MM.1S (cell line): ENCODE measurements around the gene PKDCC.

Experiments used
- DNase-seq: peaks from one replicate; pipeline ENCODE4 v3.0.0-alpha.2; 2015
- H2AFZ ChIP-seq: fragments of 300-600 bp; sonication (generic); 2 replicates; pipeline ENCODE4 v1.6.0; 2016; ENCODE audit warnings: antibody characterized with exemption, low read length
- H3F3A ChIP-seq: fragments of 300-600 bp; sonication (generic); 2 replicates; pipeline ENCODE4 v1.6.1; 2016; ENCODE audit warnings: mild to moderate bottlenecking, antibody characterized with exemption, low read length, moderate library complexity, mixed read lengths; ENCODE audit not compliant: insufficient read depth
- H3K27ac ChIP-seq: fragments of 300-600 bp; sonication (generic); 2 replicates; pipeline ENCODE4 v1.5.1; 2016; ENCODE audit warnings: mild to moderate bottlenecking, low read length
- H3K27me3 ChIP-seq: fragments of 300-600 bp; sonication (generic); replicated peaks from 2 replicates; pipeline ENCODE4 v1.6.0; 2016; ENCODE audit warnings: low read length; ENCODE audit not compliant: insufficient read depth
- H3K36me3 ChIP-seq: fragments of 300-600 bp; sonication (generic); replicated peaks from 2 replicates; pipeline ENCODE4 v1.6.1; 2016; ENCODE audit warnings: mild to moderate bottlenecking, low read length, mixed read lengths; ENCODE audit not compliant: insufficient read depth
- H3K4me1 ChIP-seq: fragments of 300-600 bp; sonication (generic); 2 replicates; pipeline ENCODE4 v1.6.1; 2016; ENCODE audit warnings: low read length, mixed read lengths
- H3K4me2 ChIP-seq: fragments of 300-600 bp; sonication (generic); 2 replicates; pipeline ENCODE4 v1.6.0; 2016; ENCODE audit warnings: low read depth, low read length
- H3K4me3 ChIP-seq: fragments of 300-600 bp; sonication (generic); 2 replicates; pipeline ENCODE4 v1.5.1; 2016; ENCODE audit warnings: low read length, mixed read lengths
- H3K79me2 ChIP-seq: fragments of 300-600 bp; sonication (generic); 2 replicates; pipeline ENCODE4 v1.6.1; 2016; ENCODE audit warnings: mixed run types, low read length, mixed read lengths
- H3K9ac ChIP-seq: fragments of 300-600 bp; sonication (generic); 2 replicates; pipeline ENCODE4 v1.6.1; 2016; ENCODE audit warnings: low read length, mixed read lengths
- H3K9me2 ChIP-seq: fragments of 300-600 bp; sonication (generic); replicated peaks from 2 replicates; pipeline ENCODE4 v1.6.1; 2016; ENCODE audit warnings: mild to moderate bottlenecking, low read length, mixed read lengths; ENCODE audit not compliant: insufficient read depth
- H3K9me3 ChIP-seq: fragments of 300-600 bp; sonication (generic); replicated peaks from 2 replicates; pipeline ENCODE4 v1.6.1; 2016; ENCODE audit warnings: mild to moderate bottlenecking, low read length, mixed read lengths; ENCODE audit not compliant: insufficient read depth
- H4K20me1 ChIP-seq: fragments of 300-600 bp; sonication (generic); 2 replicates; pipeline ENCODE4 v1.6.1; 2016; ENCODE audit warnings: mild to moderate bottlenecking, low read length, moderate library complexity, mixed read lengths; ENCODE audit not compliant: insufficient read depth
- CTCF ChIP-seq: fragments of 300-600 bp; sonication (generic); IDR thresholded peaks from 2 replicates; pipeline ENCODE4 v1.5.1; 2016; ENCODE audit warnings: antibody characterized with exemption, low read length, mixed read lengths
- EZH2 ChIP-seq: fragments of 300-600 bp; sonication (generic); optimal IDR thresholded peaks from 2 replicates; pipeline ENCODE3; 2017; ENCODE audit warnings: low read depth, mild to moderate bottlenecking, antibody characterized with exemption, low read length, mixed read lengths
- EZH2phosphoT487 ChIP-seq: fragments of 300-600 bp; sonication (generic); IDR thresholded peaks from 2 replicates; pipeline ENCODE4 v1.6.1; 2018; ENCODE audit warnings: antibody characterized with exemption, low read length

Gene PKDCC

GRCh38 chr2:42071791-42072190 lies 24.0 kb downstream of the PKDCC start:
- no peaks in the 10 kb centered on the region for H3K27me3 ChIP-seq
- H2AFZ ChIP-seq, result no peak overlapping the region
- H3F3A ChIP-seq, result no peaks in the 10 kb centered on the region
- H3K9ac ChIP-seq, result no peak overlapping the region
- no peaks in the 10 kb centered on the region for H4K20me1 ChIP-seq
- no peaks in the 10 kb centered on the region for H3K79me2 ChIP-seq
- no peaks in the 10 kb centered on the region for H3K4me1 ChIP-seq
- no peak overlapping the region for H3K27ac ChIP-seq
- no peak for TF ChIP-seq EZH2phosphoT487
- H3K4me3 ChIP-seq, result no peak overlapping the region
- no peaks in the 10 kb centered on the region for H3K9me3 ChIP-seq
- H3K4me2 ChIP-seq, result no peak overlapping the region
- H3K36me3 ChIP-seq, result no peaks in the 10 kb centered on the region
- no peaks in the 10 kb centered on the region for H3K9me2 ChIP-seq
- no peak for DNase-seq

- Histone ChIP-seq H2AFZ (no peak overlapping the region), H3K79me2 (no peaks in the 10 kb centered on the region), H3K4me2 (no peak overlapping the region)
Observed at GRCh38 chr2:42072349-42073118, 24.7 kb downstream of the PKDCC start.

GRCh38 chr2:42073739-42074503 lies 26.1 kb downstream of the PKDCC start:
- H3K4me1 ChIP-seq, result no peaks in the 10 kb centered on the region
- no peaks in the 10 kb centered on the region for H3K36me3 ChIP-seq
- no peak overlapping the region for H3K4me2 ChIP-seq
- H3K27ac ChIP-seq, result no peak overlapping the region
- H4K20me1 ChIP-seq, result no peaks in the 10 kb centered on the region
- no peaks in the 10 kb centered on the region for H3F3A ChIP-seq
- H3K27me3 ChIP-seq, result no peaks in the 10 kb centered on the region
- no peak overlapping the region for H3K4me3 ChIP-seq
- DNase-seq, result no peak
- H2AFZ ChIP-seq, result no peak overlapping the region
- H3K9me2 ChIP-seq, result no peaks in the 10 kb centered on the region
- H3K9ac ChIP-seq, result no peak overlapping the region
- no peaks in the 10 kb centered on the region for H3K79me2 ChIP-seq
- no peaks in the 10 kb centered on the region for H3K9me3 ChIP-seq
- TF ChIP-seq EZH2phosphoT487 (no peak), CTCF (no peak), EZH2 (no peak)

More at GRCh38 chr2:42072349-42073118, 24.7 kb downstream of the PKDCC start:
- Histone ChIP-seq H3K27me3 (no peaks in the 10 kb centered on the region), H3K4me3 (no peak overlapping the region), H3K27ac (no peak overlapping the region), H3F3A (no peaks in the 10 kb centered on the region), H4K20me1 (no peaks in the 10 kb centered on the region), H3K4me1 (no peaks in the 10 kb centered on the region), H3K9me2 (no peaks in the 10 kb centered on the region), H3K36me3 (no peaks in the 10 kb centered on the region), H3K9me3 (no peaks in the 10 kb centered on the region), H3K9ac (no peak overlapping the region)
- no peak for DNase-seq
- TF ChIP-seq EZH2phosphoT487 (no peak), CTCF (no peak), EZH2 (no peak)

GRCh38 chr2:42074661-42075060 lies 26.8 kb downstream of the PKDCC start:
- H3K9ac ChIP-seq, result no peak overlapping the region
- no peak overlapping the region for H3K4me3 ChIP-seq
- H3K4me2 ChIP-seq, result no peak overlapping the region
- DNase-seq, result no peak
- H4K20me1 ChIP-seq, result no peaks in the 10 kb centered on the region
- H3F3A ChIP-seq, result no peaks in the 10 kb centered on the region
- H3K4me1 ChIP-seq, result no peaks in the 10 kb centered on the region
- TF ChIP-seq EZH2 (no peak), EZH2phosphoT487 (no peak), CTCF (no peak)
- H3K9me3 ChIP-seq, result no peaks in the 10 kb centered on the region
- H3K79me2 ChIP-seq, result no peaks in the 10 kb centered on the region
- no peak overlapping the region for H2AFZ ChIP-seq
- no peaks in the 10 kb centered on the region for H3K9me2 ChIP-seq
- no peak overlapping the region for H3K27ac ChIP-seq
- H3K27me3 ChIP-seq, result no peaks in the 10 kb centered on the region
- H3K36me3 ChIP-seq, result no peaks in the 10 kb centered on the region
